OCI-LY7 (cell line): ENCODE results near the gene TMPRSS11E. TPM values are rescaled to one million over a fixed set of nuclear protein-coding genes. Genes with fewer than 3 reads are reported as not detected.
"Not testable (repeated sequence)": the region's sequence is repeated elsewhere in the genome, so short reads cannot be mapped to it uniquely, and the experiment has no call there.

Source experiments
- BruUV-seq: library from RNA; stranded (reverse); fragments of 400-500 nt; replicated peaks from 2 replicates; lab custom pipeline; 2021; lab: Mats Ljungman, UMichigan
- CTCF ChIA-PET: fragments of 300-600 bp; sonication (Branson Sonifier 250); formaldehyde crosslinking; loops from one replicate; lab custom pipeline; 2022; ENCODE audit warnings: antibody characterized with exemption; ENCODE audit not compliant: unreplicated experiment; lab: Charles Lee
- POLR2A ChIA-PET: fragments of 300-600 bp; sonication (Branson Sonifier 250); formaldehyde crosslinking; loops from one replicate; lab custom pipeline; 2022; ENCODE audit warnings: antibody characterized with exemption; lab: Charles Lee
- DNase-seq: peaks from one replicate; pipeline ENCODE4 v3.0.0-alpha.2; 2015; ENCODE audit warnings: low spot score
- H2AFZ ChIP-seq: fragments of 200-600 bp; sonication (generic), shearing (Covaris generic); 2 replicates; pipeline ENCODE4 v1.6.1; 2014; ENCODE audit warnings: mild to moderate bottlenecking, antibody characterized with exemption, low read length, moderate library complexity
- H3K27ac ChIP-seq: fragments of 200-600 bp; sonication (generic); 2 replicates; pipeline ENCODE4 v1.5.1; 2014; ENCODE audit warnings: mixed run types, low read depth, mild to moderate bottlenecking, moderate library complexity, low read length, inconsistent platforms; ENCODE audit not compliant: poor library complexity, severe bottlenecking
- H3K36me3 ChIP-seq: fragments of 200-600 bp; sonication (generic); 2 replicates; pipeline ENCODE4 v1.6.1; 2014; ENCODE audit warnings: mild to moderate bottlenecking, antibody characterized with exemption, low read length, moderate library complexity, mixed read lengths; ENCODE audit not compliant: insufficient read depth
- H3K4me1 ChIP-seq: fragments of 200-600 bp; sonication (generic); 2 replicates; pipeline ENCODE4 v1.5.1; 2014; ENCODE audit warnings: mild to moderate bottlenecking, low read length; ENCODE audit not compliant: insufficient read depth, poor library complexity, severe bottlenecking
- H3K4me2 ChIP-seq: fragments of 200-600 bp; sonication (generic); 2 replicates; pipeline ENCODE4 v1.6.1; 2014; ENCODE audit warnings: mild to moderate bottlenecking, low read length
- H3K4me3 ChIP-seq: fragments of 200-600 bp; sonication (generic); 2 replicates; pipeline ENCODE4 v1.5.1; 2014; ENCODE audit warnings: mild to moderate bottlenecking, low read depth, low read length; ENCODE audit not compliant: poor library complexity, severe bottlenecking
- H3K79me2 ChIP-seq: fragments of 200-600 bp; sonication (generic); 2 replicates; pipeline ENCODE4 v1.6.1; 2016; ENCODE audit warnings: low read depth, mild to moderate bottlenecking, low read length, moderate library complexity, mixed read lengths; ENCODE audit not compliant: insufficient read depth
- H3K9me2 ChIP-seq: fragments of 200-600 bp; sonication (generic); 2 replicates; pipeline ENCODE4 v1.6.1; 2016; ENCODE audit warnings: mild to moderate bottlenecking, low read length, mixed read lengths; ENCODE audit not compliant: insufficient read depth
- H3K9me3 ChIP-seq: fragments of 200-600 bp; sonication (generic); 2 replicates; pipeline ENCODE4 v1.6.1; 2014; ENCODE audit warnings: mild to moderate bottlenecking, mixed run types, low read length, mixed read lengths
- H4K20me1 ChIP-seq: fragments of 200-600 bp; sonication (generic); 2 replicates; pipeline ENCODE4 v1.6.1; 2014; ENCODE audit warnings: mild to moderate bottlenecking, antibody characterized with exemption, low read length, moderate library complexity, mixed read lengths; ENCODE audit not compliant: insufficient read depth
- CTCF ChIP-seq: fragments of 200-600 bp; sonication (generic); conservative IDR thresholded peaks from 2 replicates; pipeline ENCODE4 v1.5.1; 2014; ENCODE audit warnings: mild to moderate bottlenecking, antibody characterized with exemption, low read length, moderate library complexity, mixed read lengths
- EZH2phosphoT487 ChIP-seq: fragments of 200-600 bp; sonication (generic); IDR thresholded peaks from 2 replicates; pipeline ENCODE4 v1.6.1; 2018; ENCODE audit warnings: low read depth, borderline replicate concordance, mild to moderate bottlenecking, mixed run types, antibody characterized with exemption, low read length, moderate library complexity, mixed read lengths
- intact Hi-C: fragments of 100-400 bp; cut with micrococcal nuclease; formaldehyde crosslinking; loops from one replicate; pipeline ENCODE4 v1.10.0; 2022; ENCODE audit not compliant: unreplicated experiment
- total RNA-seq, 2 experiments: library from RNA; depleted of rRNA in 1 of 2; stranded (reverse); fragments of >200 nt in 1 of 2; shearing (Covaris generic) in 1 of 2; gene quantifications; 2 replicates each; pipeline ENCODE4 v1.2.3, GENCODE V29; 2014 to 2022

Gene TMPRSS11E
- total RNA-seq, 2 experiments from 2014 or later: not detected

GRCh38 chr4:68404153-68404552 is 43.1 kb upstream of the TMPRSS11E start:
- TF ChIP-seq CTCF (no peak), EZH2phosphoT487 (no peak)
- intact Hi-C loops: no loop called here
- no peak overlapping the region for H3K4me2 ChIP-seq
- H3K4me1 ChIP-seq: no peaks in the 10 kb centered on the region
- no peaks in the 10 kb centered on the region for H3K9me2 ChIP-seq
- ChIA-PET POLR2A (interaction anchor here (0.6 to 1.2 kb wide), 2 partner anchors 10 to 15 kb away, joined by 3 read pairs; no protein-coding TSS in a partner anchor), CTCF (no interaction called here)
- no peaks in the 10 kb centered on the region for H3K36me3 ChIP-seq
- H3K4me3 ChIP-seq: no peak overlapping the region
- H3K79me2 ChIP-seq: no peaks in the 10 kb centered on the region
- no peaks in the 10 kb centered on the region for H4K20me1 ChIP-seq
- no peak for DNase-seq
- BruUV-seq: no TSS peak
- no peak overlapping the region for H3K27ac ChIP-seq
- no peaks in the 10 kb centered on the region for H3K9me3 ChIP-seq
- H2AFZ ChIP-seq: no peak overlapping the region

GRCh38 chr4:68405718-68406478 is 41.4 kb upstream of the TMPRSS11E start:
- intact Hi-C loops, H3K27ac ChIP-seq, H3K4me3 ChIP-seq, H3K36me3 ChIP-seq, H3K4me2 ChIP-seq, H2AFZ ChIP-seq, CTCF ChIA-PET, BruUV-seq, H3K9me2 ChIP-seq, H3K79me2 ChIP-seq, H3K9me3 ChIP-seq, H3K4me1 ChIP-seq, DNase-seq, POLR2A ChIA-PET, H4K20me1 ChIP-seq: not testable (repeated sequence)

- H3K4me2 ChIP-seq: no peak overlapping the region
- ChIA-PET CTCF (no interaction called here), POLR2A (no interaction called here)
- no peaks in the 10 kb centered on the region for H3K79me2 ChIP-seq
- no peaks in the 10 kb centered on the region for H3K4me1 ChIP-seq
- no peak overlapping the region for H2AFZ ChIP-seq
- intact Hi-C loops: no loop called here
- DNase-seq: no peak
- no peaks in the 10 kb centered on the region for H3K9me2 ChIP-seq
- H4K20me1 ChIP-seq: no peaks in the 10 kb centered on the region
- H3K27ac ChIP-seq: no peak overlapping the region
- TF ChIP-seq CTCF (no peak), EZH2phosphoT487 (no peak)
- no TSS peak for BruUV-seq
- H3K4me3 ChIP-seq: no peak overlapping the region
- H3K9me3 ChIP-seq: no peaks in the 10 kb centered on the region
- H3K36me3 ChIP-seq: no peaks in the 10 kb centered on the region
Observed at GRCh38 chr4:68406479-68406859, 40.8 kb upstream of the TMPRSS11E start.

GRCh38 chr4:68407015-68407867 is 40.0 kb upstream of the TMPRSS11E start:
- CTCF ChIA-PET: not testable (repeated sequence)

More at GRCh38 chr4:68407015-68407867, 40.0 kb upstream of the TMPRSS11E start:
- H3K4me2 ChIP-seq, H3K9me3 ChIP-seq, H2AFZ ChIP-seq, H3K36me3 ChIP-seq, BruUV-seq, intact Hi-C loops, H3K4me1 ChIP-seq, H3K79me2 ChIP-seq, H4K20me1 ChIP-seq, H3K9me2 ChIP-seq, H3K4me3 ChIP-seq, POLR2A ChIA-PET, H3K27ac ChIP-seq, DNase-seq: not testable (repeated sequence)
